ENCODE data around the gene AP2B1.

- TF ChIP-seq POLR2AphosphoS5 (IDR thresholded peaks at IDR 0.05; ENCODE audit: low read depth, low read length), result no peak
- no peak for TF ChIP-seq POLR2A (IDR thresholded peaks at IDR 0.05; ENCODE audit: low read depth, low read length)
- no peak for TF ChIP-seq PAX5 (IDR thresholded peaks at IDR 0.05; ENCODE audit: insufficient read depth, low read length, severe bottlenecking)
- TF ChIP-seq TAF1 (IDR thresholded peaks at IDR 0.05; ENCODE audit: low read depth, low read length), result no peak
Measured at GRCh38 chr17:35605678-35606077, 18.6 kb downstream of the AP2B1 start.

Data from GM12891 (cell line).